ENCODE data around the gene ZBTB40. TPM values are rescaled to one million over a fixed set of nuclear protein-coding genes. Genes with fewer than 3 reads are reported as not detected.

The ZBTB40 gene
- total RNA-seq, 1 experiment from 2014 or later: 16.3 TPM

- no peak overlapping the region for H3K4ac ChIP-seq (ENCODE audit: low read depth, low read length)
- Mint-ChIP-seq H3K4me1 (no peaks in the 10 kb centered on the region), H3K4me3 (no peak overlapping the region), H3K27ac (no peak overlapping the region), H3K27me3 (ENCODE audit: low read depth) (no peaks in the 10 kb centered on the region), H3K9me3 (no peaks in the 10 kb centered on the region), H3K36me3 (ENCODE audit: insufficient read depth in 1 of 3, low read depth in 3 of 3) (peaks cover 11 to 88% (median 29%) of the 10 kb centered on the region in 3 experiments; a peak in 6 of 7 replicates)
- no peak overlapping the region for H3T11ph ChIP-seq (ENCODE audit: low read length)
- H2BK12ac ChIP-seq (ENCODE audit: insufficient read length, low read depth, low read length): no peak overlapping the region
- H4K8ac ChIP-seq (replicated peaks; ENCODE audit: insufficient read length, low read depth, low read length): no peak overlapping the region
- no peak overlapping the region for H3K14ac ChIP-seq (ENCODE audit: insufficient read depth, low read length)
- H2BK120ac ChIP-seq (ENCODE audit: low read depth, low read length, poor library complexity, severe bottlenecking): no peak overlapping the region
- no peak overlapping the region for H3K18ac ChIP-seq (ENCODE audit: insufficient read length, low read depth, low read length)
- no peak for DNase-seq
- H3K79me1 ChIP-seq (ENCODE audit: insufficient read depth, low read depth, low read length, poor library complexity, severe bottlenecking): no peaks in the 10 kb centered on the region
- no peak for TF ChIP-seq CTCF (conservative IDR thresholded peaks at IDR 0.05)
- no peaks in the 10 kb centered on the region for H4K20me1 ChIP-seq (ENCODE audit: control insufficient read depth, insufficient read depth, insufficient read length)
- no peak overlapping the region for H3K4me2 ChIP-seq (ENCODE audit: insufficient read depth, insufficient read length, low read length)
- H3K9ac ChIP-seq (ENCODE audit: extremely low read depth, insufficient read length, low read length): no peak overlapping the region
- H3K56ac ChIP-seq (ENCODE audit: insufficient read length, low read depth, low read length): no peak overlapping the region
- H2BK5ac ChIP-seq (ENCODE audit: insufficient read length, low read length): no peak overlapping the region
- no peak overlapping the region for H2BK15ac ChIP-seq (ENCODE audit: low read depth, low read length)
- no peak overlapping the region for H2AFZ ChIP-seq (ENCODE audit: low read length)
- no peak overlapping the region for H4K91ac ChIP-seq (ENCODE audit: insufficient read length, low read depth, low read length)
- H3K4me1 ChIP-seq (ENCODE audit: insufficient read depth, low read length): no peaks in the 10 kb centered on the region
- no peaks in the 10 kb centered on the region for H3K79me2 ChIP-seq (ENCODE audit: insufficient read depth, low read length)
- no peak overlapping the region for H2AK5ac ChIP-seq (ENCODE audit: insufficient read length, low read length)
- H3K23me2 ChIP-seq (ENCODE audit: insufficient read length, low read depth, low read length, poor library complexity, severe bottlenecking): no peaks in the 10 kb centered on the region
- no CpG with 5 or more reads among the region's 9 CpGs for WGBS (ENCODE audit: extremely low coverage, insufficient read length, low lambda C conversion rate)
- no peaks in the 10 kb centered on the region for H3K9me3 ChIP-seq (ENCODE audit: control insufficient read depth, low read depth, low read length)
- no peak overlapping the region for H2BK20ac ChIP-seq (ENCODE audit: low read depth, low read length, poor library complexity, severe bottlenecking)
- no peak overlapping the region for H3K27ac ChIP-seq (ENCODE audit: insufficient read length, low read depth, low read length)
- no peak overlapping the region for H4K5ac ChIP-seq (ENCODE audit: insufficient read length, low read depth, low read length)
- H3K27me3 ChIP-seq (ENCODE audit: insufficient read depth, low read length): no peaks in the 10 kb centered on the region
- H3K23ac ChIP-seq (ENCODE audit: insufficient read length, low read depth, low read length): no peak overlapping the region
Measured at GRCh38 chr1:22520871-22521270, 69.2 kb downstream of the ZBTB40 start.
